Hematopoietic multipotent progenitor cell (in vitro differentiated cells): ENCODE measurements around the gene RABGGTA. TPM values are rescaled to one million over a fixed set of nuclear protein-coding genes. Genes with fewer than 3 reads are reported as not detected.
A peak's percentile ranks its signal among the peaks of the same experiment; 100 is the strongest.

Source experiments
- DNase-seq, 3 donors: peaks; one replicate each; pipeline ENCODE4 v3.0.0-alpha.2; 2011 to 2015; ENCODE audit warnings: low read depth in 2 of 3, low spot score in 2 of 3
- total RNA-seq: library from RNA; depleted of rRNA; stranded (reverse); fragments of >200 nt; gene quantifications from one replicate; pipeline ENCODE4 v1.2.3, GENCODE V29; 2012

The RABGGTA gene
- total RNA-seq, 1 donor, result 36.9 TPM

- DNase-seq, result no peak
These were observed 35.8 kb upstream of the RABGGTA start for GRCh38 chr14:24307156-24307574.

DNA sequence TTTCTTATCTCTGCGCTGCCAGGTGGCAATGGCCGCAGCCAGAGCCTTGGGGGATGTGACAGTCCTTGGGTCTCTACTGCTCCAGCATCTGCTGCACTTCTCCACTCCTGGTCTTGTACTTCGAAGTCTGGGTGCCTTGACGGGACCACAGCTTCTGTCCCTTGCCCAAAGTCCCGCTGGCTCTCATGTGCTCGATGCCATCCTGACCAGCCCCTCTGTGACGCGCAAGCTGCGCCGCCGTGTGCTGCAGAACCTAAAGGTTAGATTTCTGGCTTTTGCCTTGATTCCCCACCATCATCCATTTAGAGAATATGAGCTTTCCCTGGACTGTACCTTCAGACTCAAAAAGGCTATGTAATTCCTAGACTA is 32.6 kb upstream of the RABGGTA start:
- DNase-seq, result no peak

GRCh38 chr14:24300326-24300980 is 29.1 kb upstream of the RABGGTA start:
- DNase-seq, result no peak

GRCh38 chr14:24299255-24300191 is 28.1 kb upstream of the RABGGTA start, which contains the start of the genes DHRS1 and NOP9:
DHRS1 (minus strand) TSS chr14:24299780; CDS start chr14:24299106, 674 bp downstream.
NOP9 (plus strand) TSS chr14:24299850; CDS start chr14:24299955, 105 bp downstream.
- peak; percentile 89 to 91 (median 90) for DNase-seq

- peak in 1 of 3 donors; percentile 28 for DNase-seq
These were observed 27.5 kb upstream of the RABGGTA start for GRCh38 chr14:24298892-24299254.

DNA sequence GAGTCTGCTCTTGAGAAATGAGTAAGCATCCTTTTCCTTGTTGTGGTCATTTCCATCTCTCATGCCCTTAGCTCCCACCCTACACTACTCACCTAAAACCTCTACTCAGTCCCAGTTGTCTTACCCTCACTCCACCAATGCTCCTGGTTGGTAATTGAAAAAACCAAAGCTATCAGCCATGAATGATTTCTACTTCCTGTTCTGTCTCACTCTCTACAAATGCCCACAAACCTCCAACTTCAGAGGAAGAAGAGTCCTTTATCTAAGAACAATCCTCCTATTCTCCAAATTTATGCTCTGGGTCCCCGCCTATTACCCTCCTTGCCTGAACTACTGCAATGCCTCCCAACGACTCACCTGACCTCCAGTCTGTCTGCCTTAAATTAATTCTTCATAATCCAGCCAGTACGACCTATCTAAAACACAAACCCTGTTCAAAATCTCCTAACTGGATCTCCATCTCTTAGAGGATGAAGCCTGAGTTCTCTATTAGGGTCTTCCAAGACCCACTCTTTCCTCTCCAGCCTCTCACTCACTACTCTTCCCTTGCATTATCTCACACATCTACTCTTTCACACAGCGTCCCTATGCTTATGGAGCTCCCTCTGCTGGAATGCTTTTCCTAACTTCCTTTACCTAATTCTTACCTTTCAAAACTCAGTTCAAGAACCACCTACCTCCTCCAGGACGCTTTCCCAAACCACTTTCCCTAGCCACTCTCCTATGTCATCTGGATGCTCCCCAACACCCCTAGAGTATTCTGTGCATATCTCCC is 26.0 kb upstream of the RABGGTA start:
- DNase-seq, result no peak

GRCh38 chr14:24296341-24297157 is 25.2 kb upstream of the RABGGTA start:
- peak in 2 of 3 donors; percentile 86 to 91 for DNase-seq

GRCh38 chr14:24293525-24293924 is 22.1 kb upstream of the RABGGTA start:
- no peak for DNase-seq

GRCh38 chr14:24292118-24292807 is 20.9 kb upstream of the RABGGTA start:
- DNase-seq, result no peak

DNA sequence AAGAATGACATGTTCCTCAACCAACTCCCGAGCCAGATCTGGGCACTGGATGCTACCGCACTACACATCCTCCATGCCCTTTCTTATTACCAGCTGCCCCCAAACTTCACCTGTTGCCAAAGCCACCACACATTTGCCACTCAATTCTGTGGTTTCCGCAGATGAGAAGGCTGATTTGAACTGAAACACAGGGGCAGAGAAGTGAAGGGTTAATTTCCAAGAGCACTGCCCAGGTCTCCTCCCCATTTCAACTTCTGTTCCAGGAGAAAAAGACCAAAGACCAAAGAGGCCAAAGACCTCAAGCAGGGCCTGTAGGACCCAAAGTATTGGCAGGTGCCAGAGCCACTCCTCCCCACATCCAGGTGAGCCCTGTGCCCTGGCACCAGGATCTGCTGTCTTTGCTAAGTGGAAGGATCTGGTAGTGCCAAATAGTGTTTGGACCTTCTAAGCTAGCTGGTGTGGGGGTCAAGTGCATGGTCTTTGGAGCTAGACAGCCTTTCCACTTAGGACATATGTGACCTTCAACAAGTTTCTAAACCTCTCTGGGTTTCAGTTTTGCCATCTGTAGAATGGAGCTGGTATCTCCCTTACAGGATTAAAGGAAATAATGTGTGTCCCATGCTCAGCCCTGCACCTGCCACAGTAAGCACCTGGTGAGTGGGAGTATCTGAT is 20.2 kb upstream of the RABGGTA start:
- DNase-seq, result no peak

DNA sequence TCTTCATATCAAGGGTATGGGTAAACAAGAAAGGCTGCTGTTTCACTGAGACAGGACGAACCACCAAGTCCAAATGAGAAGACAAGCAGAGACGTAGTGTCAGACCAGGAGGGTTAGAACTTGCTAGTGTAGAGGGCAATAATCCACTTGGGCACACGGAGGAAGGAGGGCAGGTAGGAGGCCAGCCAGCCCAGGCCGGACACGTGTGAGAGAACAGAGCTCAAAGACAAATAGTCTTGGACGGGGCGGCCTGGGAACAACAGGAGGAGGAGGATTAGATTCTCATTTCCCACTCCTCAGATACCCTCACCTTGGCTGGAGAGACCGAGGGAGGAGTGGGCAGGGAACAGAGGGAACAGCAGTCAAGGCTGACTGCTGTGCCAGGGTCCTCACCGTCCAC is 19.3 kb upstream of the RABGGTA start:
- DNase-seq, result no peak

GRCh38 chr14:24289649-24290280 is 18.4 kb upstream of the RABGGTA start:
- DNase-seq, result no peak

DNA sequence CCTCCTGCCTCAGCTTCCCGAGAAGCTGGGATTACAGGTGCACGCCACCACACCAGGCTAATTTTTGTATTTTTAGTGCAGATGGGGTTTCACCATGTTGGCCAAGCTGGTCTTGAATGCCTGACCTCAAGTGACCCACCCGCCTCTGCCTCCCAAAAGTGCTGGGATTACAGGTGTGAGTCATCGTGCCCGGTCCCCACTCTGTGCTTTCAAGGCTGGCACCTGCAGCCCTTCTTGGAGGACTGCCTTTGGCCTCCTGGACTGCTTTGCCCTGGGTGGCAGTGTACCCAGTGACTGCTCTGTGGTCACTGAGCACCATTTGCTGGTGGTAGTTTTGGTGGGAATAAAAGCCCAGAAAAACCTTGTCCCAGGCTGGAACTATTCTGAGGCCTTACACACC is 15.6 kb upstream of the RABGGTA start:
- no peak for DNase-seq

- no peak for DNase-seq
These were observed 14.0 kb upstream of the RABGGTA start for GRCh38 chr14:24285351-24285750.

GRCh38 chr14:24284501-24285035 is 13.2 kb upstream of the RABGGTA start:
- DNase-seq, result no peak

- DNase-seq, result no peak
These were observed 12.5 kb upstream of the RABGGTA start for GRCh38 chr14:24283796-24284460.

- DNase-seq, result no peak
These were observed 11.3 kb upstream of the RABGGTA start for GRCh38 chr14:24282736-24283135.

- no peak for DNase-seq
These were observed 10.2 kb upstream of the RABGGTA start for GRCh38 chr14:24281636-24282035.
